ENCODE results near the gene OLFM2. TPM values are rescaled to one million over a fixed set of nuclear protein-coding genes. Genes with fewer than 3 reads are reported as not detected.

OLFM2 gene
- total and polyA plus RNA-seq, 2 of the 4 experiments (the other 2 are of a cell fraction), result 2.7 to 5.1 TPM

- Histone ChIP-seq H3K27me3 (ENCODE audit: control insufficient read depth, insufficient read depth, low read length) (peaks cover 8% of the 10 kb centered on the region), H3K4me3 (ENCODE audit: insufficient read depth, low read depth, low read length) (no peak overlapping the region), H3K79me1 (ENCODE audit: low read depth in 1 of 2, low read length in 2 of 2) (no peaks in the 10 kb centered on the region), H3K56ac (ENCODE audit: extremely low read depth, insufficient read depth, low read length) (no peak overlapping the region), H2BK5ac (ENCODE audit: low read depth, low read length, poor library complexity, severe bottlenecking) (no peak overlapping the region), H3K4ac (ENCODE audit: low read depth, low read length) (no peak overlapping the region), H3K27ac (ENCODE audit: insufficient read depth, low read length) (no peak overlapping the region), H3K9ac (ENCODE audit: low read depth, low read length) (no peak overlapping the region), H3K36me3 (ENCODE audit: control insufficient read depth, insufficient read depth, low read length) (no peaks in the 10 kb centered on the region), H4K5ac (ENCODE audit: low read depth, low read length) (no peak overlapping the region), H3K4me1 (ENCODE audit: control insufficient read depth, insufficient read depth, low read length) (no peaks in the 10 kb centered on the region), H2BK15ac (ENCODE audit: low read depth, low read length) (no peak overlapping the region), H2BK20ac (ENCODE audit: low read depth, low read length) (no peak overlapping the region), H3K14ac (replicated peaks; ENCODE audit: low read depth, low read length) (no peak overlapping the region), H2AFZ (replicated peaks; ENCODE audit: low read length, poor library complexity) (no peak overlapping the region), H2AK9ac (replicated peaks; ENCODE audit: low read depth, low read length, poor library complexity) (no peak overlapping the region), H3K9me1 (ENCODE audit: insufficient read depth, low read length) (0 out of 2 replicates have a peak, but pooled peaks cover 3% of the 10 kb centered on the region), H4K91ac (ENCODE audit: insufficient read depth, low read depth, low read length) (no peak overlapping the region), H4K20me1 (ENCODE audit: insufficient read depth, low read length) (no peaks in the 10 kb centered on the region; the same call in 1 of the 2 replicates), H3K4me2 (ENCODE audit: low read depth, low read length) (no peak overlapping the region), H2AK5ac (ENCODE audit: low read depth, low read length) (no peak overlapping the region), H4K8ac (ENCODE audit: low read depth in 2 of 2, low read length in 2 of 2) (no peak overlapping the region), H3K23ac (ENCODE audit: low read depth, low read length) (no peak overlapping the region), H3K9me3 (ENCODE audit: control insufficient read depth, insufficient read depth, low read length) (no peaks in the 10 kb centered on the region), H3K18ac (ENCODE audit: low read depth, low read length) (no peak overlapping the region), H2BK120ac (ENCODE audit: low read depth, low read length) (no peak overlapping the region)
- WGBS, 2 experiments (ENCODE audit: extremely low coverage in 2 of 2, insufficient read length in 1 of 2), result 84% methylated on average over 5 of the region's 5 CpGs; no CpG with 5 or more reads in 1 of the 2 experiments
- ATAC-seq (ENCODE audit: low read depth), result no peak
- in situ Hi-C loops (cut with MboI; ENCODE audit: low sequenced_read_pairs) (no loop called here), dilution Hi-C loops (cut with HindIII; ENCODE audit: low sequenced_read_pairs, unreplicated experiment) (no loop called here), intact Hi-C loops (cut with micrococcal nuclease) (no loop called here)
- BruUV-seq (replicated peaks), result no TSS peak
- CTCF ChIA-PET, result no interaction called here
- no peak for TF ChIP-seq FOS (IDR thresholded peaks at IDR 0.05; ENCODE audit: low read depth, low read length)
- TF ChIP-seq POLR2A (IDR thresholded peaks at IDR 0.05; ENCODE audit: low read depth, low read length), result no peak
- TF ChIP-seq RFX5 (IDR thresholded peaks at IDR 0.05; ENCODE audit: low read depth, low read length), result no peak
- TF ChIP-seq SMC3 (IDR thresholded peaks at IDR 0.05; ENCODE audit: low read depth, low read length), result no peak
- TF ChIP-seq CTCF (conservative IDR thresholded peaks at IDR 0.05; ENCODE audit: low read depth, low read length), result no peak
- TF ChIP-seq MAZ (IDR thresholded peaks at IDR 0.05; ENCODE audit: borderline replicate concordance, low read depth, low read length), result no peak
- no peak for DNase-seq
- POLR2A ChIA-PET (ENCODE audit: unreplicated experiment), result no interaction called here
Observed at GRCh38 chr19:9903336-9903735, 33.0 kb downstream of the OLFM2 start.
